Endothelial cell of umbilical vein (primary cell): ENCODE data around the gene MYOZ3. TPM values are rescaled to one million over a fixed set of nuclear protein-coding genes. Genes with fewer than 3 reads are reported as not detected.

Experiments used
- BruUV-seq: library from RNA; stranded (reverse); fragments of 400-500 nt; replicated peaks from 2 replicates; lab custom pipeline; 2021; lab: Mats Ljungman, UMichigan
- CTCF ChIA-PET: fragments of 300-600, 350-600 bp; sonication (Branson Sonifier 250); formaldehyde crosslinking; loops from one replicate; lab custom pipeline; 2021; ENCODE audit warnings: antibody characterized with exemption, inconsistent platforms; lab: Charles Lee
- POLR2A ChIA-PET: fragments of 300-600, 350-600 bp; sonication (Branson Sonifier 250); formaldehyde crosslinking; loops from one replicate; lab custom pipeline; 2021; ENCODE audit warnings: antibody characterized with exemption, inconsistent platforms; lab: Charles Lee
- DNase-seq: peaks from one replicate; pipeline ENCODE4 v3.0.0-alpha.2; 2011; ENCODE audit warnings: low read depth, low spot score
- FAIRE-seq: peaks from 2 replicates; lab custom pipeline; 2011; peaks lifted over from hg19 to GRCh38; lab: Jason Lieb, UNC
- H2AFZ ChIP-seq: 2 replicates; pipeline ENCODE4 v1.6.0; 2012; ENCODE audit warnings: low read depth, low read length, control low read depth, inconsistent platforms
- H3K27ac ChIP-seq: 2 replicates; pipeline ENCODE4 v1.5.1; 2011; ENCODE audit warnings: low read depth, mild to moderate bottlenecking, control low read depth, low read length, moderate library complexity; ENCODE audit not compliant: insufficient read depth
- H3K27me3 ChIP-seq, 2 experiments: 2 replicates each; pipeline versions ENCODE4 v1.6.0 to v1.6.1; 2011; ENCODE audit warnings: low read length in 2 of 2, mixed read lengths in 1 of 2; ENCODE audit not compliant: control insufficient read depth in 2 of 2, insufficient read depth in 2 of 2
- H3K36me3 ChIP-seq, 2 experiments: 2 replicates in 1 of 2; 3 replicates in 1 of 2; pipeline ENCODE4 v1.5.1; 2011; ENCODE audit warnings: low read length in 2 of 2, mild to moderate bottlenecking in 1 of 2, moderate library complexity in 1 of 2; ENCODE audit not compliant: control insufficient read depth in 2 of 2, insufficient read depth in 2 of 2; ENCODE audit errors: extremely low read depth in 1 of 2
- H3K4me1 ChIP-seq: 3 replicates; pipeline ENCODE4 v1.5.1; 2011; ENCODE audit warnings: mild to moderate bottlenecking, low read length; ENCODE audit not compliant: control insufficient read depth, insufficient read depth; ENCODE audit errors: extremely low read depth
- H3K4me2 ChIP-seq: 2 replicates; pipeline ENCODE4 v1.6.1; 2011; ENCODE audit warnings: low read length, control low read depth, mixed read lengths; ENCODE audit not compliant: insufficient read depth
- H3K4me3 ChIP-seq, 3 experiments: fragments of 200-600 bp in 1 of 3; sonication (generic), shearing (Covaris generic) in 1 of 3; replicated peaks in 1 of 3; 2 replicates each; pipeline ENCODE4 v1.5.1; 2011 to 2016; ENCODE audit warnings: control low read depth in 3 of 3, low read length in 3 of 3, mild to moderate bottlenecking in 2 of 3, inconsistent platforms in 1 of 3, low read depth in 1 of 3, moderate library complexity in 1 of 3; ENCODE audit not compliant: insufficient read depth in 1 of 3
- H3K79me2 ChIP-seq: 2 replicates; pipeline ENCODE4 v1.6.0; 2012; ENCODE audit warnings: low read length, inconsistent platforms; ENCODE audit not compliant: control insufficient read depth, insufficient read depth
- H3K9ac ChIP-seq: replicated peaks from 2 replicates; pipeline ENCODE3; 2011; ENCODE audit warnings: low read length, control low read depth; ENCODE audit not compliant: insufficient read depth; ENCODE audit errors: extremely low read depth
- H3K9me1 ChIP-seq: replicated peaks from 3 replicates; pipeline ENCODE4 v1.6.0; 2011; ENCODE audit warnings: mild to moderate bottlenecking, low read length; ENCODE audit not compliant: control insufficient read depth, insufficient read depth; ENCODE audit errors: extremely low read depth
- H3K9me3 ChIP-seq: replicated peaks from 2 replicates; pipeline ENCODE4 v1.5.1; 2012; ENCODE audit warnings: low read length, inconsistent platforms; ENCODE audit not compliant: control insufficient read depth, insufficient read depth
- H4K20me1 ChIP-seq: replicated peaks from 2 replicates; pipeline ENCODE3; 2011; ENCODE audit warnings: mild to moderate bottlenecking, low read length; ENCODE audit not compliant: control insufficient read depth, insufficient read depth; ENCODE audit errors: extremely low read depth
- EZH2 ChIP-seq: IDR thresholded peaks from 2 replicates; pipeline ENCODE4 v1.6.1; 2012; ENCODE audit warnings: borderline replicate concordance, low read depth, mild to moderate bottlenecking, moderate library complexity, low read length, inconsistent platforms; ENCODE audit not compliant: severe bottlenecking
- FOS ChIP-seq: IDR thresholded peaks from 2 replicates; pipeline ENCODE4 v1.6.1; 2011; ENCODE audit warnings: mild to moderate bottlenecking, low read length, moderate library complexity, borderline replicate concordance; ENCODE audit not compliant: insufficient read depth
- GATA2 ChIP-seq: IDR thresholded peaks from 2 replicates; pipeline ENCODE4 v1.7.0; 2011; ENCODE audit warnings: low read depth, mild to moderate bottlenecking, moderate library complexity, mixed read lengths, low read length; ENCODE audit not compliant: insufficient read length, insufficient read depth
- JUN ChIP-seq: IDR thresholded peaks from 2 replicates; pipeline ENCODE4 v1.6.1; 2011; ENCODE audit warnings: borderline replicate concordance, low read depth; ENCODE audit not compliant: insufficient read length, insufficient read depth
- MYC ChIP-seq: IDR thresholded peaks from one replicate; pipeline ENCODE4 v1.6.1; 2011; ENCODE audit warnings: mild to moderate bottlenecking, low read depth, low read length
- POLR2A ChIP-seq: IDR thresholded peaks from 2 replicates; pipeline ENCODE4 v1.6.1; 2012; ENCODE audit warnings: low read depth, mild to moderate bottlenecking, control low read depth, low read length
- POLR2AphosphoS5 ChIP-seq: IDR thresholded peaks from 2 replicates; pipeline ENCODE4 v1.6.1; 2012; ENCODE audit warnings: low read depth, mild to moderate bottlenecking, control low read depth, low read length, moderate library complexity; ENCODE audit not compliant: insufficient read depth
- dilution Hi-C: fragments of 300-500 bp; cut with MboI; formaldehyde crosslinking; loops from one replicate; pipeline ENCODE4 v1.15.0; 2019; ENCODE audit warnings: low sequenced_read_pairs; ENCODE audit not compliant: extremely low pct_ligation_motif_present
- intact Hi-C: fragments of 100-400 bp; cut with micrococcal nuclease; formaldehyde crosslinking; loops from one replicate; pipeline ENCODE4 v1.10.0; 2022
- polyA plus RNA-seq, 4 experiments: library from polyadenylated mRNA; depleted of rRNA in 3 of 4; stranded (reverse) in 3 of 4; unstranded in 1 of 4; fragments of >200 nt; gene quantifications; 2 replicates each; pipeline versions ENCODE4 v1.2.1 to v1.2.3, GENCODE V29; 2011 to 2012; ENCODE audit warnings: missing spikeins in 1 of 4
- total RNA-seq: library from RNA; stranded (reverse); gene quantifications from 2 replicates; pipeline ENCODE4 v1.2.3, GENCODE V29; 2021
- TF ChIP-seq, protein P1 (sequence below), 2 donors: IDR thresholded peaks; 1 replicate in 1 of 2; 2 replicates in 1 of 2; pipeline ENCODE4 v1.5.1; 2011; ENCODE audit warnings: low read length in 2 of 2, mild to moderate bottlenecking in 2 of 2, moderate library complexity in 2 of 2, control low read depth in 1 of 2, inconsistent platforms in 1 of 2, low read depth in 1 of 2; ENCODE audit not compliant: insufficient read depth in 1 of 2; ENCODE audit errors: extremely low read depth in 1 of 2
- TF ChIP-seq, protein P2 (sequence below): IDR thresholded peaks from 2 replicates; pipeline ENCODE4 v1.6.1; 2011; ENCODE audit not compliant: insufficient read depth, insufficient read length

Gene MYOZ3
- total and polyA plus RNA-seq, 2 donors (not counting 3 experiments of a cell fraction or from before 2014, with no cell fraction given) = 0.43 to 1.1 TPM

DNA sequence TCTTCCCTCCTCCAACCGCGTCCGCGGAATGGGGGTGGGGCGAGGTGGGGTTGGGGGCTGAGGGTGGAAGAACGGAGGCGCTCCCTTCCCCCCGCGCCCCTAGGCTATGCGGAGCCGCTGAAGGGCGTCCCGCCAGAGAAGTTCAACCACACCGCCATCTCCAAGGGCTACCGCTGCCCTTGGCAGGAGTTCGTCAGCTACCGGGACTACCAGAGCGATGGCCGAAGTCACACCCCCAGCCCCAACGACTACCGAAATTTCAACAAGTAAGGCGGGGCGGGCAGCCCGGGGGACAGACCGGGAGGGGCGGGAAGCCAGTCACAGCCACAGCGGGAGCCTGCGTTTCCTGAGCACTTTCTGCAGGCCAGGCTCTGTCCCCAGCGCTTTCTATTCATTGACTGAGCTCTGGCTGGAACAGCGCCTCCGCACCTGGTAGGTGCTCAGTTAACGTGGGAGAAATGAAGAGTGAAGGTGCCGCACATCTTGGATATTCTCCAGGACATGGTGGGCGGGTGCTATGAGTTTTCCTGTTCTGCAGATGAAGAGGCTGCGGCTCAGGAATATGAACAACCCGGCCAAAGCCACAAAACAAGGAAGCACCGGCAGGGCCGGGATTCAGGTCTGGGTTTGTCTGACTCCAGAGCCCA is 11.3 kb downstream of the MYOZ3 start:
- H3K9me1 ChIP-seq = no peaks in the 10 kb centered on the region
- peak; percentile 47 for DNase-seq

More for the DNA sequence above, 11.3 kb downstream of the MYOZ3 start:
- intact Hi-C loops = no loop called here
- TF ChIP-seq FOS (no peak), GATA2 (no peak), EZH2 (no peak), POLR2A (no peak), MYC (no peak), JUN (no peak), POLR2AphosphoS5 (no peak)
- TF ChIP-seq, protein P1, sequence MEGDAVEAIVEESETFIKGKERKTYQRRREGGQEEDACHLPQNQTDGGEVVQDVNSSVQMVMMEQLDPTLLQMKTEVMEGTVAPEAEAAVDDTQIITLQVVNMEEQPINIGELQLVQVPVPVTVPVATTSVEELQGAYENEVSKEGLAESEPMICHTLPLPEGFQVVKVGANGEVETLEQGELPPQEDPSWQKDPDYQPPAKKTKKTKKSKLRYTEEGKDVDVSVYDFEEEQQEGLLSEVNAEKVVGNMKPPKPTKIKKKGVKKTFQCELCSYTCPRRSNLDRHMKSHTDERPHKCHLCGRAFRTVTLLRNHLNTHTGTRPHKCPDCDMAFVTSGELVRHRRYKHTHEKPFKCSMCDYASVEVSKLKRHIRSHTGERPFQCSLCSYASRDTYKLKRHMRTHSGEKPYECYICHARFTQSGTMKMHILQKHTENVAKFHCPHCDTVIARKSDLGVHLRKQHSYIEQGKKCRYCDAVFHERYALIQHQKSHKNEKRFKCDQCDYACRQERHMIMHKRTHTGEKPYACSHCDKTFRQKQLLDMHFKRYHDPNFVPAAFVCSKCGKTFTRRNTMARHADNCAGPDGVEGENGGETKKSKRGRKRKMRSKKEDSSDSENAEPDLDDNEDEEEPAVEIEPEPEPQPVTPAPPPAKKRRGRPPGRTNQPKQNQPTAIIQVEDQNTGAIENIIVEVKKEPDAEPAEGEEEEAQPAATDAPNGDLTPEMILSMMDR (IDR thresholded peaks at IDR 0.05; ENCODE audit: extremely low read depth in 1 of 2, insufficient read depth in 1 of 2, low read depth in 1 of 2, low read length in 2 of 2) = no peak
- TF ChIP-seq, protein P2, sequence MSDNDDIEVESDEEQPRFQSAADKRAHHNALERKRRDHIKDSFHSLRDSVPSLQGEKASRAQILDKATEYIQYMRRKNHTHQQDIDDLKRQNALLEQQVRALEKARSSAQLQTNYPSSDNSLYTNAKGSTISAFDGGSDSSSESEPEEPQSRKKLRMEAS = no peak
- no peaks in the 10 kb centered on the region for H3K36me3 ChIP-seq
- H3K9me3 ChIP-seq = no peaks in the 10 kb centered on the region
- peak overlapping the region; percentile 65 for H3K4me2 ChIP-seq
- no peak overlapping the region for H3K9ac ChIP-seq
- H3K4me1 ChIP-seq = peaks cover 13% of the 10 kb centered on the region
- peak; percentile 88 for FAIRE-seq
- H3K27me3 ChIP-seq = peaks cover 8 to 12% of the 10 kb centered on the region in 2 experiments
- H2AFZ ChIP-seq = peak overlapping the region; percentile 99
- no peaks in the 10 kb centered on the region for H3K79me2 ChIP-seq
- dilution Hi-C loops = no loop called here
- ChIA-PET POLR2A (no interaction called here), CTCF (interaction anchor here (0.6 to 3.0 kb wide), 7 partner anchors 11 to 112 kb away, joined by 3 to 16 read pairs (median 4); partner anchors contain the start of genes MYOZ3, RBM22 and SMIM3)
- H3K4me3 ChIP-seq = peak overlapping the region; percentile 43 to 55 (median 53)
- BruUV-seq = no TSS peak
- H3K27ac ChIP-seq = no peak overlapping the region
- no peaks in the 10 kb centered on the region for H4K20me1 ChIP-seq
